Right cardiac atrium (tissue), 5 donors: Measurements from ENCODE around the gene GALE. TPM values are rescaled to one million over a fixed set of nuclear protein-coding genes. Genes with fewer than 3 reads are reported as not detected.

Experiments
- polyA plus RNA-seq: library from polyadenylated mRNA; stranded (reverse); fragments of 200-250 nt; gene quantifications from one replicate; pipeline ENCODE4 v1.2.3, GENCODE V29; 2013
- total RNA-seq, 4 donors: library from RNA; stranded (reverse); fragmentation: NEBNext Ultra II Directional; extraction: Animal tissue kit (Norgen Biotek cat#: 25700); gene quantifications; one replicate each; pipeline ENCODE4 v1.2.1, GENCODE V29; 2021
- donor health status: healthy with polysubstance abuse.
- donor health status: DM: no; HTN: yes; CAD: no.
- donor health status: DM: no; HTN: no; CAD: no.
- donor health status: DM: no; HTN: yes; CAD: no; lungs with severe emphysema.
- donor health status: DM: yes; HTN: yes; CAD: no.

The GALE gene
- total and polyA plus RNA-seq, 5 donors = 6.1 to 11.2 (median 7.0) TPM

Other genes with a start within 250 kb of the GALE start
- gene ID3, start 241.3 kb downstream of the GALE start, total RNA-seq = 100 to 1,000 TPM; 162 to 225 (median 179) TPM
- 208 TPM for gene ID3, start 241.3 kb downstream of the GALE start, polyA plus RNA-seq
- 100 to 1,000 TPM; 586 to 826 (median 727) TPM for gene RPL11, start 108.9 kb downstream of the GALE start, total RNA-seq
- 1,436 TPM for gene RPL11, start 108.9 kb downstream of the GALE start, polyA plus RNA-seq
- 10 to 100 TPM; 23.9 to 31.1 (median 25.9) TPM for gene ELOA, start 57.3 kb downstream of the GALE start, total RNA-seq
- gene ELOA, start 57.3 kb downstream of the GALE start, polyA plus RNA-seq = 11.6 TPM
- 10 to 100 TPM; 35.5 to 40.3 (median 38.8) TPM for gene PITHD1, start 22.3 kb downstream of the GALE start, total RNA-seq
- 33.1 TPM for gene PITHD1, start 22.3 kb downstream of the GALE start, polyA plus RNA-seq
- gene LYPLA2, start 9.6 kb downstream of the GALE start, total RNA-seq = 10 to 100 TPM; 28.5 to 33.3 (median 32.5) TPM
- 32.0 TPM for gene LYPLA2, start 9.6 kb downstream of the GALE start, polyA plus RNA-seq
- gene HMGCL, start 24.7 kb upstream of the GALE start, total RNA-seq = 10 to 100 TPM; 20.1 to 26.2 (median 21.7) TPM
- 31.9 TPM for gene HMGCL, start 24.7 kb upstream of the GALE start, polyA plus RNA-seq
- 10 to 100 TPM; 16.8 to 22.1 (median 19.4) TPM for gene FUCA1, start 67.5 kb upstream of the GALE start, total RNA-seq
- 15.5 TPM for gene FUCA1, start 67.5 kb upstream of the GALE start, polyA plus RNA-seq
- not detected for gene CNR2, start 112.6 kb upstream of the GALE start, total RNA-seq
- gene CNR2, start 112.6 kb upstream of the GALE start, polyA plus RNA-seq = not detected
- gene PNRC2, start 159.1 kb upstream of the GALE start, total RNA-seq = 100 to 1,000 TPM in 1 of 4 donors, 10 to 100 TPM in 3; 74.6 to 104 (median 87.6) TPM
- 82.2 TPM for gene PNRC2, start 159.1 kb upstream of the GALE start, polyA plus RNA-seq
- 10 to 100 TPM; 49.8 to 59.0 (median 53.0) TPM for gene SRSF10, start 179.6 kb upstream of the GALE start, total RNA-seq
- gene SRSF10, start 179.6 kb upstream of the GALE start, polyA plus RNA-seq = 39.8 TPM